HG02852 (cell line): ENCODE data around the gene SUSD3.

Source experiments
- ATAC-seq: cut with Tn5 transposase; IDR thresholded peaks from one replicate; pipeline ENCODE4 v1.9.1; 2021; ENCODE audit warnings: mild to moderate bottlenecking, moderate library complexity; ENCODE audit not compliant: unreplicated experiment

Gene SUSD3

DNA sequence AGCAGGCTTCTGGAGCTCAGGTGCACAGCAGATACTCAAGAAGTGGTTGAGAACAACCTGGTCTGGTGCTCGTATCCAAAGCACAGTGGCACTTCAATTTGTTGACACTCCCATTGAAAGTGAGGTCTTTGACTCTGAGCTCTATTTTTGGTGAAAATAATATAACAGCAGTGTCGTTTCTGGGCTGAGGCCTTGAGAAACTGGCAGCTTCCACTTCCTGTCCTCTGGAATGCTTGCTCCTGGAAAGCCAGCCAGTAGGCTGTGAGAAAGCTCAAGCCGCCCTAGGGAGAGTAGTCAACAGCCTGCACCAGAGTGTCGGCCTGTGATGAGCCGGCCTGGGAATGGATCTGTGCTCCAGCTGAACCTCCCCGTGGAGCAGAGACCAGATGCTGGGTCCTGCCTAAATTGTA lies 6.8 kb upstream of the SUSD3 start:
- ATAC-seq = no peak

DNA sequence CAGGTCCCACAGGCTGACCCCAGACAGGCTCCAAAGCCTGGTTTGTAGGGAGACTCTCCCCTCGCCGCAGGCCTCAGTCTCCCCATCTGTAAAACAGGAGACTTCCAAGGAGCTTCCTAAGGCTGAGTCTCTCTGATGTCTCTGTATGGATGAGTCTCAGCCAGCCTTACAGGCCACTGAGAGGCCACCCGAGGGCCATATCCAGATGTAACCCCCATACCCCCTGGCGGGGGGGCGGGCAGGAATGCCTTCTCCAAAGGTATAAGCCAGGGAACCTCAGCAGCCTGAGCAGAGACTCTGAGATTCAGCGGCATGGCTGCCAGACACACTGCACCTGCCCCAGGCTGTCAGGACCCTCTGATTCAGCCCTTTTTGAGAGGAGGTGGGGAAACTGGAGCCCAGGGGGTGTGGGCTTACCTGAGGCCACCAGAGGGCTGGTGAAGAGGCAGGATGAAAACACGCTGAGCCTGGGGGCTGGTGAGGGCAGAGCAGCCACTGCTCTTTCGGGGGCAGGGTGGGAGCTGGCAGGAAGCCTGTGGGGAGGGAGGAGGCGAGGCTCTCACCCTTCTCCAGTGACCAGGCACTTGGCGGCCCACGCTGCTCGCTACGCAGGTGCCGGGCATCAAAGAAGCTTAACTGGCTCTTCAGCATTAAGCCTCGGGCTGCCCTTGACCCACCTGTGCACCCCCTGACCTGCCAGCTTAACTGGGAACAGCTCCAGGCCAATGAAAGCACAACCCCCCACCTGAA lies 5.5 kb upstream of the SUSD3 start:
- ATAC-seq = no peak

DNA sequence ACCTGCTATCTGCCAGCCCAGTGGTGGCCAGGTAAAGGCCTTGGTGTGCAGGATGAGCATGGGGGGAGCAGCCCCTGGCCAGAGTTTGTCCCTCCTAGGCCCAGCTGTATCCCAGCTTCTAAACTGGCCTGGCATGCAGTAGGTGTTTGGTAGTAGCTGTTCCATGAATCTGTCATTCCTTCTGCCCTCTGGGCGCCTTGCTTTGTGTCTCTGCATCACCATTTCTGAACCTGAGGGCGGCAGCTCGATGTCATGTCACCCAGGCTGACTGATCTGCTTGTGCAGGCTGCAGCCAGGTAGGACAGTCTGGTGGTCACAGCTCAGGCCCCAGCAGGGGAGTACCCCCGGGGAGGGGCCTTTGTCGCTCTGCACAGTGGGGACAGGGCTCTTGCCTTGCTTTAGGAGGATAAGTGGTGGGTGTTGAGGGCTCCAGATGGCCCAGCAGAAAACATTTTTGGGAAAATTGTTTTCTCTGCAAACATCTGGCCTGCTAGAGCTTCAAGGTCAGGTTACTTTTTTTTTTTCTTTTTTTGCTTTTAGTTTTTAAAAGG lies 4.6 kb upstream of the SUSD3 start:
- no peak for ATAC-seq

- ATAC-seq = no peak
Observed at GRCh38 chr9:93054758-93055704, 3.5 kb upstream of the SUSD3 start.

DNA sequence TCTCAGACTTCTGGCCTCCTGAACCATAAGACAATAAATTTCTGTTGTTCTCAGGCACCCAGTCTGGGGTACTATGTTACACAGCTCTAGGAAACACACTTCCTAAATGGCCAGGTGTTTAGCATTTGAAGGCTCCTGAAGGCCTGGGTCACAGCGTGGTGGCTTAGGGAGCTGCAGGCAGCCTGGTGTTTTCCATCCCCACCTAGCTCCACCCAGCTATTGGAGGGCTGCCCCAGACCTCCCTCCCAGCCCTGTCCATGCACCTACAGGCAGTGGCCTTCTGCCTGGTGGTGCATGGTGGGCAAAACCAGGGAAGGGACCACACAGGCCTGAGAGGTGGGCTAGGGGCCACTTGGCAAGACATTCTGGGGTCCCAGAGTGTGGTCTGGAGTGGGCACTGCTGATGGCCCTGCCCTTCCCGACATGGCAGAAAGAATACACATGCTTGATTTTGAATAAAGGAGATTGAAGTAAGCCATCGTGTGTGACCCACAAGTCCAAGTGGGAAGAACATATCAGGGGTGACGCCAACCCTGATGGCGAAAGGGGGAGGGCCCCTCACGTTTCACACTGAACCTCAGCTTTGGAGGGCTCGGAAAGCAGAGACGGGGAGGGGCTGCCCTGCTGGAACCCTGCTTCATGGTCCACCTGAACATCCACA lies 1.3 kb upstream of the SUSD3 start:
- ATAC-seq = no peak

DNA sequence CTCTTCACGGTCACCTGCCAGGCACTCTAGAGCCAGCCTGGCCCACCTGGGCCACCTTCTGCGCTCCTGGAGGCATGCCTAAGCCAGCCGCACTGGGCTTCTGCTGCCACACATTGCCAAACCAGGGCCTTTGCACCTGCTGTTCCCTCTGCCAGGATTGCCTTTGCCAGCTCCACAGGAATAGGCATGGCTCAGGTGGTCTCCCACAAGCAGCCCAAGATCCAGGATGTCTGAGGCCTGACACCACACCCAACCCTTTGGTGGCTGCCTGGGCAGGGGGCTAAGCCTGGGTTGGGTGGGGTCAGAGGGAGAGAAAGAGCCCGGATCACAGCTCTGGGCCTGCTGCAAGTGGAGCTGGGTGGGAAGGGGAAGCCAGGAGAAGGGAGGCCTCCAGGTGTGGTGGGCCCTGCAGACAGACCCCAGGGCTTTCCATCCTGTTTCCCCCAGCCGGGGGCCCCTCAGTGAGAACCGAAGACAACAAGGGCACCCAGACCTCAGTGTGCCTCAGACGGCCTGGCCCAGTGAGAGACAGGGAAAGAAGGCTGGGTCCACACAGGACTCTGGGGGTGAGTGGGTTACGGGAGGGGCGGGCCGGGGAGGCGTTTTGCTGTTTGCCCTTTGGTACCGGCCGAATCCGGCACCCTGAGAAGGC lies 672 bp upstream of the SUSD3 start:
- ATAC-seq = peak; percentile 7

GRCh38 chr9:93059011-93059714 lies 662 bp downstream of the SUSD3 start:
- peak; percentile 26 for ATAC-seq

DNA sequence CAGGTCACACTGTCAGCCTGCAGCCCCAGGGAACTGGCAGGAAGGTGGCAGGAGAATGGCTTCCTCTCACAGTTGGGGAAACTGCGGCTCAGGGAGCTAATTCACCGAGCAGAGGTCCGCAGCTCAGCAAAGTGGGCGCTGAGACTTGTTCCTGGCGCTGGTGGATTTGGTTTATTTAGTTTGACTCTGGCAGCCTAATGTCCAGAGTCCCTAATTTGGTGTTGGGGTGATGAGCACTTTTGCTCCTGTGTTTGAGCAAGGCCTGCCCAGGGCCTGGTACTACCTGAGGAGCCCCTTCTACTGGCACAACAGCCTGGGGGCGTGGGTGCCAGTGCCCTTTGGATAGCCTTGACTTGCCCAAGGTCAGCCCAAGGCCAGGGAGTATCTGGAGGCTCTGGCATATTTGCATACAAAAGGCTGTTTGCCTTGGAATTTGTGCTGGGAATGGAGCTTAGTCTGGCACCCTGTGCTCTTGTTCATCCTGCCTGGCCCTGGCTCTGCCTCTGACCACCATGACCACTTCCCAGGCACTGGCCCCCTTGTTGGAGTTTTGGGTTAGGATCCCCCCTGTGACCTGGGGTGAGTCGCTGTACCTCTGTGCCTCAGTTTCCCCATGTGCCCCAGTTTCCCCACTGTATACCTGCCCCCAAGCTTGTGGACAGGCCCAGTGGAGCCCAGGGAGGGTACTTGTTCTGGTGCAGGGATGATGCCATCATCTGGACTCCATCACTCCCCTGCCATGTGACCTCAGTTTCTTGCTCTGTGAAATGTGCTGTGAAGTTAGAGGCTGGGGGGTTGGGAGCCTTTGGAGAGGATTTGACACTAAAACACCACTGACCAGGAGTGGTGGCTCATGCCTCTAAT lies 1.4 kb downstream of the SUSD3 start:
- ATAC-seq = no peak

DNA sequence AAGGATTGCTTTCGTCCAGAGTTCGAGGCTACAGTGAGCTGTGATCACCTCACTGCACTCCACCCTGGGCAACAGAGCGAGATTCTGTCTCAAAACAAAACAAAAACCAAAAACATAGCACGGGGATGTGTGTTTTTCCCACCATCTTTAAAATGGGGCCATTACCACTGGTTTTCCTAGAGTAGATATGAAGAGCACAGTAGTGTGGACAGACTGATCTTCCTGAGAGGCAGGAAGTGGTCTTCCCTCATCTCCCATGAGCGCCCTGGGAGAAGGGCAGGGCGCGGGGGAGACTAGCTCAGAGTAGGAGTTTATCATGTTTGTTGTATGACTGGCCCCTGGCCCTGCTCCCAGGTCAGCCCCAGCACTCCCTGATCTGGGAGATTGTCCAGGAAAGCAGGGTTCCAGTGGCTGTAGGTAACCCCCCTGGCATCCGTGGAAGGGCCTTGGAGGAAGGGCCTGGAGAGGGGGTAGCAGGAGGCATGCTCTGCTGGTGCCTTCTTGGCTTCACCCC lies 2.3 kb downstream of the SUSD3 start:
- no peak for ATAC-seq

DNA sequence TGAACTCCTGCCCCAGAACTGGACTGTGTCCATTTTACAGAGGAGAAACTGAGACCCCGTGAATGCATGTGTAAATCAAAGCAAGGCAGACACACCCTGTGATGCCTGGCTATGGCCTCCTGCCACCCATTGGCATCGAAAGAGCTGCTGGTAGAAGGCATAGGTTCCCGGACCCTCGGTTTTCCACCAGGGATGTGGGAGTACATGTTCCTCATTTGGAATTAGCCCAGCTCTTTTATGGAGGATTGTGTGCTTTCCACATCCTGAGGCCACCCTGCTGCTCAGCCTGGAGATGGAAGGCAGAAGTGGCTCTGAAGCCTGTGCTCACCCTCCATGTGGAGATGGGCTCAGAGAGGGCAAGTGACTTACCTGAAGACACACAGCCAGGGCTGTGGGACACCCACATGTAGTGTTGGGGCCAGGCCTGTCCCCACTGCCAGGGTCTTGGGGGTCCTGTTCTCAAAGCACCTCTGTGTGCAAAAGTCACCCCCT lies 2.8 kb downstream of the SUSD3 start:
- no peak for ATAC-seq

DNA sequence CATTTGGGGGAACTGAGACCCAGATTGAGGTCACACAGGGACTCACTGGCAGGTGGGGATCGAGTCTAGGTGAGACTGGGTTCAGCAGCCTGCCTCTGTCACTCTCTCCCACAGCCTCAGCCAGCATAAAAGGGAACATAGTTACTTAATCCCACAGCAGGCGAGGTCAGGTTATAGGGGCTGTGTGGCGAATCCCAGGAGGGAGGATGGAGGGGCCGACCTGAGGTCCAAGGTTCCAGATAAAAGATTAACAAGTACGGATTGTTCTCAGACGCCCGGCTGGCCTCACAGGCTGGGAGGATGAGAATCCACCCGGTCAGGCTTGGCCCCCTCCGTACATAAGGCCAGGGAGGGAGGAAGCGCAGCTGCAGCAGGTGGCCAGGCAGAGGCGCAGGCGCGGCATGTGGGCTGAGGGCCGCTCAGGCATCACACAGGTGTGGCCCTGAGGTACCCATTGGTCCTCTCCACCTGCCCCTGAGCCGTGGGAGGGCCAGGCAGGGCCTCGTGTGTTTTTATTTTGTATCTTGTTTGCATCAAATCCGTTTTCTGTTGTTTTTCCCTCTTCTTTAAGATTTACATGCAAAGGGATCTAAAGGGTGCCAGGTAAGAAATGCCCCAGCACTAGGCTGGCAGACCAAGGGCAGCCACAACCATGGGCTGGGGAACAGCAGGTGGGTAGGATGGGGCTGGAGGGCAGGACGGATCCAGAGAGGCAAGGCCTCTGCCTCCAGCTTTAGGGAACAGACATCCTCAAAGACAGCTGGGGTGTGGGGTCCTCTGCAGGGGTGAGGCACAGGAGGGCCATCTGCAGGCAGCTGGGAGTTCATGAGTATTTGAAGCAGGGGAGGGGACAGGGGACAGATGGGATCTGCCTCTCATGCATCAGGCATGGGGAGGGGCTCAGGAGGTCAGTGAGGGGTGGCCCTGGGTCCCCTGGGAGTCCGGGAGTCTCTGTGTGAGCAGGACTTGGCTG lies 3.6 kb downstream of the SUSD3 start:
- peak; percentile 24 for ATAC-seq

DNA sequence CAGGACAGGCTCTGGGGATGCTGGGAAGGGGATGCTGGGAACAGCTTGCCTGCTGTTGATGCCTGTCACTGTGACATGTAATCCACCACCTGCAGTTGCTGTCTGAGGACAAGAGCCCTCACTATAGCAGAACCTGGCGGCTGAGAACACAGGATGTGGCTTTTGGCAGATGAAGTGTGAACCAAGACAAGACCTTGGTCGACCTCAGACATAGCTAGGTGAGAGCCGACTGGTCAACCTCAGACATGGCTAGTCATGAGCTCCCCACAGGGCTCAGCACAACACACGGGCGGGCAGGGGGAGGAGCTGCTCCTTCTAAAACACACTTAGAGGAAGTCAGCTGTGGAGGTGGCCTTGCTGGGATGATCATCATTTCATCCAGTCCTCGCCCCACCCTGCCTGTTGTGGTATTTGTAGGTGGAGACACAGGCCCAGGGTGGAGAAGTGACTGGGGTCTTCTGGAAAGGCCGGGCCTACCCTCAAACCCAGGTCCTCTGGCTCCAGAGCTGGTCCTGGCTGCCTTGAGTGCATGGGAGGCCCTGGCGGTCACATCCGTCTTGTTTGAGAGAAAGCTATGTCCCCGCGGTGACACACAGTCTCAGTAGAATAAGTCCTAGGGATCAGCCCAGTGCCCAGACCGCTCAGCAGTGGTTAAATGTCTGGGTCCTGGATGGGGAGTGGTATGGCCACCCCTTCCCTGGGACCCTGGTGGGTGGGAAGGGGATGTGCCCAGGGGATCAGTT lies 6.1 kb downstream of the SUSD3 start:
- peak; percentile 85 for ATAC-seq

- ATAC-seq = no peak
Observed at GRCh38 chr9:93065135-93065720, 6.7 kb downstream of the SUSD3 start.

DNA sequence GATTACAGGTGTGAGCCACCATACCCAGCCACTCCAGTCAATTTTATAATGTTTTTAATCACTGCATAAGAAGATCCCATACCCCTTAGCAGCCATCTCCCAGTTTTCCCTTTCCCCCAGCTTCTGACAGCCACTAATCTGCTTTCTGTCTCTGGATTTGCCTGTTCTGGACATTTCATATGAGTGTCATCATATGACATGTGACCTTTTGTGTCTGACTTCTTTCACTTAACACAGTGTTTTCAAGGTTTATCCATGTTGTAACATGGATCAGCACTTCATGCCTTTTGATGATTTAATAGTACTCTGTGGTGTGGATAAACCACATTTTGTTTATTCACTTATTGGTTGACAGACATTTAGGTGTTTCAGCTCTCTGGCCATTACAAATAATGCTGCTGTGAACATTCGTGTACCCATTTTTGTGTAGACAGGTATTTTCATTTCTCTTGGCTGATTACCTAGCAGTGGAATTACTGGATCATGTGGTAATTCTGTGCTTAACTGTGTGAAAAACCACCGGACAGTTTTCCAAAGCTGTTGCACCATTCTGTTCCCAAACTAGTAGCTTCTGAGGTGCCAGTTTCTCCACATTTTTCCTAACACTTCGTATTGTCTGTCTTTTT lies 8.6 kb downstream of the SUSD3 start:
- ATAC-seq = no peak

DNA sequence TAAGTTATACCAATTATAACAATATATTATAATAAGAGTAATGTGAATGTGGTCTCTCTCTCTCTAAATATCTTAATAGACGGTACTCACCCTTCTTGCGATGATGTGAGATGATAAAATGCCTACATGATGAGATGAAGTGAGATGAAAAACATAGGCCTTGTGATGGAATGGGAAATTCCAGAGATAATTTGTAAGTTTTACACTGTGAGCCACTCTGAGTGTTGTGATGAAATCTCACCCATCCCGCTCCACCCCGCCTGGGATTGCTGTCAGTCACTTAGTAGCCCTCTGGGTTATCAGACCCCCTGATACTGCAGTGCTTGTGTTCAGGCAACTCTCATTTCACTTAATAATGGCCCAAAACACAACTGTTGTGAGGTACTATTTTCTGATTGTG lies 10.5 kb downstream of the SUSD3 start:
- ATAC-seq = no peak

GRCh38 chr9:93071464-93071863 lies 13.0 kb downstream of the SUSD3 start:
- no peak for ATAC-seq
